NCI-H2107 treated with DMSO at 0.1 percent for 48 hours (cell line): ENCODE measurements around the gene NFILZ.

Experiments used
- DNase-seq: peaks from one replicate; lab custom pipeline; 2025; ENCODE audit not compliant: unreplicated experiment; lab: John Stamatoyannopoulos, UW

Gene NFILZ

GRCh38 chr19:8641221-8641907 is 10.9 kb downstream of the NFILZ start:
- DNase-seq = no peak

GRCh38 chr19:8641908-8642547 is 11.6 kb downstream of the NFILZ start:
- DNase-seq = no peak

- no peak for DNase-seq
These were observed 12.1 kb downstream of the NFILZ start for GRCh38 chr19:8642561-8642960.

GRCh38 chr19:8643860-8644653 is 13.6 kb downstream of the NFILZ start:
- no peak for DNase-seq

- DNase-seq = no peak
These were observed 17.8 kb downstream of the NFILZ start for GRCh38 chr19:8648240-8648639.

- peak; percentile 27 for DNase-seq
These were observed 24.3 kb downstream of the NFILZ start for GRCh38 chr19:8654591-8655339.

GRCh38 chr19:8655340-8655709 is 24.9 kb downstream of the NFILZ start:
- DNase-seq = peak; percentile 14

- no peak for DNase-seq
These were observed 27.4 kb downstream of the NFILZ start for GRCh38 chr19:8657869-8658268.

- no peak for DNase-seq
These were observed 29.5 kb downstream of the NFILZ start for GRCh38 chr19:8659905-8660304.

GRCh38 chr19:8662263-8662662 is 31.8 kb downstream of the NFILZ start:
- DNase-seq = no peak

GRCh38 chr19:8663920-8664670 is 33.7 kb downstream of the NFILZ start:
- no peak for DNase-seq

GRCh38 chr19:8664671-8665057 is 34.2 kb downstream of the NFILZ start:
- no peak for DNase-seq

- no peak for DNase-seq
These were observed 35.2 kb downstream of the NFILZ start for GRCh38 chr19:8665468-8666213.

GRCh38 chr19:8666814-8667405 is 36.5 kb downstream of the NFILZ start:
- DNase-seq = no peak

- DNase-seq = no peak
These were observed 43.0 kb downstream of the NFILZ start for GRCh38 chr19:8673276-8673891.

- no peak for DNase-seq
These were observed 44.6 kb downstream of the NFILZ start for GRCh38 chr19:8675066-8675465.

- DNase-seq = no peak
These were observed 47.9 kb downstream of the NFILZ start for GRCh38 chr19:8678244-8678807.
